HG03520 (cell line): ENCODE results near the gene TTLL11.
"Not testable (repeated sequence)": the region's sequence is repeated elsewhere in the genome, so short reads cannot be mapped to it uniquely, and the experiment has no call there.

ENCODE experiments used
- ATAC-seq: cut with Tn5 transposase; IDR thresholded peaks from one replicate; pipeline ENCODE4 v1.9.1; 2021; ENCODE audit warnings: mild to moderate bottlenecking, moderate library complexity; ENCODE audit not compliant: unreplicated experiment

The TTLL11 gene

GRCh38 chr9:122007837-122008236 is 85.3 kb downstream of the TTLL11 start:
- no peak for ATAC-seq

- ATAC-seq = no peak
These were observed 87.5 kb downstream of the TTLL11 start for GRCh38 chr9:122005597-122005996.

- ATAC-seq = no peak
These were observed 88.5 kb downstream of the TTLL11 start for GRCh38 chr9:122004589-122004988.

- no peak for ATAC-seq
These were observed 91.5 kb downstream of the TTLL11 start for GRCh38 chr9:122001491-122002201.

- ATAC-seq = not testable (repeated sequence)
These were observed 92.6 kb downstream of the TTLL11 start for GRCh38 chr9:122000526-122000925.

- no peak for ATAC-seq
These were observed 93.6 kb downstream of the TTLL11 start for GRCh38 chr9:121999556-121999955.

GRCh38 chr9:121998513-121999049 is 94.5 kb downstream of the TTLL11 start:
- no peak for ATAC-seq

- no peak for ATAC-seq
These were observed 95.3 kb downstream of the TTLL11 start for GRCh38 chr9:121997791-121998190.

- no peak for ATAC-seq
These were observed 96.3 kb downstream of the TTLL11 start for GRCh38 chr9:121996783-121997182.

GRCh38 chr9:121995997-121996396 is 97.1 kb downstream of the TTLL11 start:
- ATAC-seq = no peak

GRCh38 chr9:121992571-121993212 is 100.4 kb downstream of the TTLL11 start:
- ATAC-seq = no peak

- ATAC-seq = no peak
These were observed 101.8 kb downstream of the TTLL11 start for GRCh38 chr9:121991307-121991661.

- no peak for ATAC-seq
These were observed 102.4 kb downstream of the TTLL11 start for GRCh38 chr9:121990600-121991306.

GRCh38 chr9:121989010-121989409 is 104.1 kb downstream of the TTLL11 start:
- ATAC-seq = no peak

- no peak for ATAC-seq
These were observed 105.8 kb downstream of the TTLL11 start for GRCh38 chr9:121987314-121987713.

GRCh38 chr9:121985792-121986494 is 107.2 kb downstream of the TTLL11 start:
- no peak for ATAC-seq

- ATAC-seq = no peak
These were observed 108.2 kb downstream of the TTLL11 start for GRCh38 chr9:121984726-121985402.

- no peak for ATAC-seq
These were observed 109.4 kb downstream of the TTLL11 start for GRCh38 chr9:121983736-121984135.

GRCh38 chr9:121981118-121981883 is 111.8 kb downstream of the TTLL11 start:
- no peak for ATAC-seq

GRCh38 chr9:121980665-121981064 is 112.4 kb downstream of the TTLL11 start:
- ATAC-seq = not testable (repeated sequence)
